ENCODE data around the gene FBXO27. TPM values are rescaled to one million over a fixed set of nuclear protein-coding genes. Genes with fewer than 3 reads are reported as not detected.

FBXO27 gene
- polyA plus RNA-seq, 3 donors, result 7.1 to 8.7 (median 7.2) TPM

GRCh38 chr19:39052243-39052746, 19.9 kb upstream of the FBXO27 start:
- DNase-seq (ENCODE audit: extremely low read depth in 1 of 11, low read depth in 9 of 11, low spot score in 4 of 11), result no peak

- DNase-seq (ENCODE audit: extremely low read depth in 1 of 11, low read depth in 9 of 11, low spot score in 4 of 11), result no peak
Measured at GRCh38 chr19:39047073-39047472, 14.7 kb upstream of the FBXO27 start.

DNA sequence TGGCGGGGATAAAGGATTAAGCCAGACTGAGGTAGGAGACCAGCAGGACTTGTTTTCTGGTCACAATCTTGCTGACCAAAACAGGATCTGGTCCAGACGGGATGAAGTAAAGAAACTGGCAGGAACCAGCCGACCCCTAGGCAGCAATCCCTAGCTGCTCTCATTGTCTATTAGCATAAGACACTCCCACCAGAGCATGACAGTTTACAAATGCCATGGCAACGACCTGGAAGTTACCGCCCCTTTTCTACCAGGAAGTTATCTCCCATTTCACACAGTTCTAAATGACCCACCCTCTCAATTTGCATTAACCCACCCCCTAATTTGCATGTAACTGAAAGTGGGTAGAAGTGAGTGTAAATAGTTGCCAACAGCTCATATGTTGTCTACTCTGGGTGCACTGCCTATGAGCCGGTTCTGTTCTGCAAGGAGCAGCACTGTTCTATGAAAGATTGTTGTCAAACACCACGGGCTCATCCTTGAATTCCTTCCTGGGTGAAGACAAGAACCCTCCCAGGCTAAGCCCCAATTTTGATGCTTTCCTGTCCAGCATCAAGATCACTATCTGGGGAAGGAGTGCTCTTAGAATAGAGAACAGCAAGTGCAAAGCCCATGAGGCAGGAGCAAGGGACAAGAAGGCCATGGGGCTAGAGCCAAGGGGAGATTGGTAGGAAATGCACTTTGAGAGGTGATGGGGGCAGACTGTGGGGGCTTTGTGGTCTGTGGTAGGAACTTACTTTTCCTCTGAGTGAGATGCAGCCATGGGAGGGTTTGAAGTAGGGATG, 13.9 kb upstream of the FBXO27 start:
- no peak for DNase-seq (ENCODE audit: extremely low read depth in 1 of 11, low read depth in 9 of 11, low spot score in 4 of 11)

GRCh38 chr19:39045506-39045905, 13.2 kb upstream of the FBXO27 start:
- DNase-seq (ENCODE audit: extremely low read depth in 1 of 11, low read depth in 9 of 11, low spot score in 4 of 11), result peak in 1 of 11 donors; percentile 20

- DNase-seq (ENCODE audit: extremely low read depth in 1 of 11, low read depth in 9 of 11, low spot score in 4 of 11), result peak in 4 of 11 donors; percentile 40 to 75 (median 62)
Measured at GRCh38 chr19:39038098-39038497, 5.7 kb upstream of the FBXO27 start.

DNA sequence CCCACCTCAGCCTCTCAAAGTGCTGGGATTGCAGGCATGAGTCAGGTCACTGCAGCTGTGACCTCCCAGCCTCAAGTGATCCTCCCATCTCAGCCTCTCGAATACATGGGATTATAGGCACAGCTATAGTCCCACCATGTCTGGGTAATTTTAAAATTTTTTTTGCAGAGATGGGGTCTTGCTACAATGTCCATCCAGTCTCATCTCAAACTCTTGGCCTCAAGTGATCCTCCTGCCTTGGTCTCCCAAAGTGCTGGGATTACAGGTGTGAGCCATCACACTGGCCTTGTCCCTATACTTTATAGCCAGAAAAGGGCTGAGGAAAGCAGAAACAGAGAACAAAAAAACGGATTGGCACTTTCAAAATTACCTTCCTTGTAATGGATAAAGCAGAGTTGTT, 4.8 kb upstream of the FBXO27 start:
- no peak for DNase-seq (ENCODE audit: extremely low read depth in 1 of 11, low read depth in 9 of 11, low spot score in 4 of 11)

DNA sequence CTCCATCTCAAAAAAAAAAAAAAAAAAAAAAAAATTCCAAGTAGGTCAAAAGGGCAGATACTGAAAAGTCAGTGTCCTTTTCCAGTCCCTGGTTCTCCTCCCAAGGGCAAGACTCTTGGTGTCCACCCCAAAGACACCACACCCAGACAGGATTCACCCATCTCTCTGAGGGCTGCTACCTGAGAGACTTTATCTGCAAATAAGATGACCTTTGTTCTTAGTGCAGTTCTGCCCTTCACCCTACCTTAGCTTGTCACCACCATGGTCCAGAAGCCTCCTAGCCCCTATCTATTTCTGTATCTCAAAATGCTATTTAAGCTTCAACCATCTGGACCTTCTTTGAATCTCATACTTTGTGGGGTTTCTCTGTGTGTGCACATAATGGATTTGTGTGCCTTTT, 4.2 kb upstream of the FBXO27 start:
- no peak for DNase-seq (ENCODE audit: extremely low read depth in 1 of 11, low read depth in 9 of 11, low spot score in 4 of 11)

GRCh38 chr19:39031368-39032062, 834 bp downstream of the FBXO27 start:
- peak; percentile 68 to 86 (median 78) for DNase-seq (ENCODE audit: extremely low read depth in 1 of 11, low read depth in 9 of 11, low spot score in 4 of 11)

- DNase-seq (ENCODE audit: extremely low read depth in 1 of 11, low read depth in 9 of 11, low spot score in 4 of 11), result peak in 1 of 11 donors; percentile 28
Measured at GRCh38 chr19:39030854-39031367, 1.4 kb downstream of the FBXO27 start.

- DNase-seq (ENCODE audit: extremely low read depth in 1 of 11, low read depth in 9 of 11, low spot score in 4 of 11), result no peak
Measured at GRCh38 chr19:39024875-39025641, 7.3 kb downstream of the FBXO27 start.

DNA sequence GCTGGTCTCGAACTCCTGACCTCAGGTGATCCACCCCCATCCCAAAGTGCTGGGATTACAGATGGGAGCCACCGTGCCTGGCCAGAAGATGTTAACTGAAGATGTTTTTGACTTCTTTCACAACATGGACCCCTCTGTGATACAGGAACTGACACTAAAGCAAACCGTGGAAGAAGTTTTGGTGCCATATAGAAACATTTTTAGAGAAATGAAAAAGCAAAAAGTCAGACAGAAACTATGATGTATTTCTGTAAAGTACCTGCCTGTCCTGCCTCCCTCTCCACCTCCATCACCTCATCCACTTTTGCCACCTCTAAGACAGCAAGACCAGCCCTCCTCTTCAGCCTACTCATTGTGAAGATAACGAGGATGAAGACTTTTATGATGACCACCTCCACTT, 11.3 kb downstream of the FBXO27 start:
- no peak for DNase-seq (ENCODE audit: extremely low read depth in 1 of 11, low read depth in 9 of 11, low spot score in 4 of 11)

GRCh38 chr19:39017646-39018045, 14.7 kb downstream of the FBXO27 start:
- DNase-seq (ENCODE audit: extremely low read depth in 1 of 11, low read depth in 9 of 11, low spot score in 4 of 11), result no peak

DNA sequence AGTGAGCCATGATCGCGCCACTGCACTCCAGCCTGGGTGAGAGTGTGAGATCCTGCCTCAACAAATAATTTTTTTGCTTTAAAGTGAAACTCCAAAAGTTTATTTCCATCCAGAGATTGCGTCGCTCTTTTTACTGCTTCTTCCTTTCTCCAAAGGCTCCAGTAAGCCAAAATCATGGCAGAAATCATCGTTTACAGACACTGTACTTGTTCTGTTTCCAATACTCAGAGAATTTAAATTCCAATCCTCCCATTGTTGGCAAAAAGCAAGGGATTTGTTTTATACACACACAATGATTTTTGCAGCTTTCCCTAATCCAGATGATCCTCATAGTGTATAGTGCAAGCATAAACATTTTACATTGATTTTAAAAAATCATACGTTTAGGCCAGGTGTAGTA, 15.3 kb downstream of the FBXO27 start:
- DNase-seq (ENCODE audit: extremely low read depth in 1 of 11, low read depth in 9 of 11, low spot score in 4 of 11), result no peak

- DNase-seq (ENCODE audit: extremely low read depth in 1 of 11, low read depth in 9 of 11, low spot score in 4 of 11), result no peak
Measured at GRCh38 chr19:39014037-39014436, 18.3 kb downstream of the FBXO27 start.

DNA sequence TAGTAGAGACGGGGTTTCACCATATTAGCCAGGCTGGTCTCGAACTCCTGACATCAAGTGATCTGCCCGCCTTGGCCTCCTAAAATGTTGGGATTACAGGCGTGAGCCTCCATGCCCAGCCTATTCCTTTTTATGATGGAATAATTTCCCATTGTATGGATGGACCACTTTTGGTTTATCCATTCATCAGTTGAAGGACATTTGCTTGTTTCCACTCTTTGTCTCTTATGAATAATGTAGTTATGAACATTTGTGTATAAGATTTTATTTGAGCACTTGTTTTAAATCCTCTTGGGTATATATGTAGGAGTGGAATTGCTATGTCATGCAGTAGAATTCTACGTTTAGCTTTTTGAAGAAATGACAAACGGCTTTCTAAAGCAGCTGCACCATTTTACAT, 23.3 kb downstream of the FBXO27 start:
- DNase-seq (ENCODE audit: extremely low read depth in 1 of 11, low read depth in 9 of 11, low spot score in 4 of 11), result no peak

DNA sequence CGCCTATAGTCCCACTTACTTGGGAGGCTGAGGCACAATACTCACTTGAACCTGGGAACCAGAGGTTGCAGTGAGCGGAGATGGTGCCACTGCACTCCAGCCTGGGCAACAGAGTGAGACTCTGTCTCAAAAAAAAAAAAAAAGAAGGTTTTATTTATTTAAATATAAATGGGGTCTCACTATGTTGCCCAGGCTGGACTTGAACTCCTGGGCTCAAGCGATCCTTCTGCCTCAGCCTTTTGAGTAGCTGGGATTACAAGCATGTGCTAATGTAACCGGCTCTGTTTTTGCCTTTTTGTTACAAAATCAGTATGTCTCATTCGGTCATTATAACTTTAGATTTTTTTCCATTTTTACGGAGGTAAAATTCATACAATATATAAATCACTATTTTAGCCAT, 24.2 kb downstream of the FBXO27 start:
- DNase-seq (ENCODE audit: extremely low read depth in 1 of 11, low read depth in 9 of 11, low spot score in 4 of 11), result no peak

GRCh38 chr19:39007096-39007495, 25.3 kb downstream of the FBXO27 start:
- DNase-seq (ENCODE audit: extremely low read depth in 1 of 11, low read depth in 9 of 11, low spot score in 4 of 11), result no peak

- no peak for DNase-seq (ENCODE audit: extremely low read depth in 1 of 11, low read depth in 9 of 11, low spot score in 4 of 11)
Measured at GRCh38 chr19:39004403-39004802, 27.9 kb downstream of the FBXO27 start.

GRCh38 chr19:39003796-39004195, 28.6 kb downstream of the FBXO27 start:
- no peak for DNase-seq (ENCODE audit: extremely low read depth in 1 of 11, low read depth in 9 of 11, low spot score in 4 of 11)
